Measurements from ENCODE around the gene CMTM8.

Gene CMTM8

DNA sequence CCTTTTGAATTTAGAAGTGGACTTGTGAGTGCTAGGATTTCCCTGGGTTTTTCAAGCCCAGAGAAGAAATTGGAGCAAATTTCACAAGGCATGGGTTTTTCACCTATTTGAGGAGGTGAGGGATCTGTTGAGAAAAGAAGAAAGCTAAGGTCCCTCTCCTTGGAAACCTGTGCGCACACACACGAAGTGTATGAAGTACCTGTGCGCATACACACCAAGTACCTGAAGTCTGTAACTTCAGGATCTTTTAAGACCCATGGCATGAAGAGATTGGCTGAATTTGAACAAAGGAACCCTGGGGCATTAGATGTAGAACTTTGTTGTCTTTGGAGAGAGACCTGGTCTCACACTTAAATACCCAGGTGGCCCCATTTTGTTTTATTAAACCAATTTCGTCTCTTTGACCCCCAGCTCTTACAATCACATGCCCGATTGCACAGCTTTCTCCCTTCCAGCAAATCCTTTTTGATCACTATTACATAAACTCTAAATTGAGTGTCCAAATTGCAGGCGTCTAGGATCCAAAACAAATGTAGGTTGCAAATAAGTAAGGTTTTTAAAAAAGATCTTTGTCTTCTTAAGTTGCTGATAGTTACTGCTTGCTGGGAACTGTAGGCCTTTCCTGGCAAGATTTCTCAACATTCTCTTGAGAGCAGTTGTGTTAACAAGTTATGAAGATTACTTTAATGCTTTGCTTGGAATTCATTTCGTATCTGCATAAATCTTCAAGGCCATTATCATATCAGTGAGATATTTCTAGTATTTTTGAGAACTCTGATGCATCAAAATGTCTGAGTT, 64.3 kb downstream of the CMTM8 start:
- TF ChIP-seq YY1 (IDR thresholded peaks at IDR 0.05; ENCODE audit: insufficient read depth, insufficient read length) (no peak), SUZ12 (IDR thresholded peaks at IDR 0.05; ENCODE audit: extremely low read depth, insufficient read depth, insufficient read length) (no peak), ZNF274 (IDR thresholded peaks at IDR 0.05; ENCODE audit: low read depth, low read length) (no peak)
- Histone ChIP-seq H3K27me3 (ENCODE audit: insufficient read depth, insufficient read length) (no peaks in the 10 kb centered on the region), H3K4me3 (ENCODE audit: insufficient read length, low read depth) (no peak overlapping the region), H3K36me3 (ENCODE audit: insufficient read depth, insufficient read length, low read length) (no peaks in the 10 kb centered on the region), H3K9ac (ENCODE audit: insufficient read length, low read depth) (no peak overlapping the region), H3K9me3 (ENCODE audit: insufficient read depth, low read length) (no peaks in the 10 kb centered on the region), H3K4me1 (ENCODE audit: insufficient read depth, insufficient read length) (no peaks in the 10 kb centered on the region)
- DNase-seq (ENCODE audit: low read depth, low spot score) = no peak

GRCh38 chr3:32303399-32303747, 64.9 kb downstream of the CMTM8 start:
- Histone ChIP-seq H3K9ac (ENCODE audit: insufficient read length, low read depth) (no peak overlapping the region), H3K36me3 (ENCODE audit: insufficient read depth, insufficient read length, low read length) (no peaks in the 10 kb centered on the region), H3K27me3 (ENCODE audit: insufficient read depth, insufficient read length) (no peaks in the 10 kb centered on the region), H3K9me3 (ENCODE audit: insufficient read depth, low read length) (no peaks in the 10 kb centered on the region), H3K4me1 (ENCODE audit: insufficient read depth, insufficient read length) (no peaks in the 10 kb centered on the region), H3K4me3 (ENCODE audit: insufficient read length, low read depth) (no peak overlapping the region)
- TF ChIP-seq SUZ12 (IDR thresholded peaks at IDR 0.05; ENCODE audit: extremely low read depth, insufficient read depth, insufficient read length) (no peak), YY1 (IDR thresholded peaks at IDR 0.05; ENCODE audit: insufficient read depth, insufficient read length) (no peak), ZNF274 (IDR thresholded peaks at IDR 0.05; ENCODE audit: low read depth, low read length) (no peak)
- DNase-seq (ENCODE audit: low read depth, low spot score) = no peak

- Histone ChIP-seq H3K36me3 (ENCODE audit: insufficient read depth, insufficient read length, low read length) (no peaks in the 10 kb centered on the region), H3K27me3 (ENCODE audit: insufficient read depth, insufficient read length) (no peaks in the 10 kb centered on the region), H3K4me3 (ENCODE audit: insufficient read length, low read depth) (no peak overlapping the region), H3K9me3 (ENCODE audit: insufficient read depth, low read length) (no peaks in the 10 kb centered on the region), H3K9ac (ENCODE audit: insufficient read length, low read depth) (no peak overlapping the region), H3K4me1 (ENCODE audit: insufficient read depth, insufficient read length) (no peaks in the 10 kb centered on the region)
- DNase-seq (ENCODE audit: low read depth, low spot score) = no peak
- TF ChIP-seq ZNF274 (IDR thresholded peaks at IDR 0.05; ENCODE audit: low read depth, low read length) = no peak
Observed at GRCh38 chr3:32303977-32304881, 65.7 kb downstream of the CMTM8 start.

DNA sequence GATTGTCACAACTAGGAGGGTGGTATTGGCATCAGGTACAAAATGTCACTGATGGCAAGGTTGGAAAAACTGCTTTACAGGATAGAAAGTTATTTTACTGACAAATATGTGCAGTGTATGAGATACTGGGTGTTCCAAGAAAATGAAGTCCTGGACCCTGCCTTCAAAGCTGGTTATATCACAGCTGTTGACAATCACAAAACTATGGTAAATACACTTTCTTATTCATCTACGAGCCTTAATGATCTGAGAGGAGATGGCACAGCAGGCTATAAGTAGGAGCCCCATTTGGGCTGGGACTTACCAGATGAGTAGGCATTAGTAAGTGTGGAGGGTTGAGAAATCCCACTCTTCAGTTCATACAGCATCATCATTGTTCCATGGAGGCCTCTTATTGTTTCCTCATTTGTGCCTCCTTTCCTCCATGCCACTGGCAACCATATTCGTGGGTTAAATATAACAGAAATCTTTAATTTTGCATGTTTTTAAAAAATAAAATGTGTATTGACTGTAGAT, 66.9 kb downstream of the CMTM8 start:
- Histone ChIP-seq H3K27me3 (ENCODE audit: insufficient read depth, insufficient read length) (no peaks in the 10 kb centered on the region), H3K9ac (ENCODE audit: insufficient read length, low read depth) (no peak overlapping the region), H3K4me1 (ENCODE audit: insufficient read depth, insufficient read length) (no peaks in the 10 kb centered on the region), H3K9me3 (ENCODE audit: insufficient read depth, low read length) (no peaks in the 10 kb centered on the region), H3K4me3 (ENCODE audit: insufficient read length, low read depth) (no peak overlapping the region), H3K36me3 (ENCODE audit: insufficient read depth, insufficient read length, low read length) (no peaks in the 10 kb centered on the region)
- no peak for TF ChIP-seq YY1 (IDR thresholded peaks at IDR 0.05; ENCODE audit: insufficient read depth, insufficient read length)
- TF ChIP-seq SUZ12 (IDR thresholded peaks at IDR 0.05; ENCODE audit: extremely low read depth, insufficient read depth, insufficient read length) = no peak
- no peak for TF ChIP-seq ZNF274 (IDR thresholded peaks at IDR 0.05; ENCODE audit: low read depth, low read length)
- no peak for DNase-seq (ENCODE audit: low read depth, low spot score)

DNA sequence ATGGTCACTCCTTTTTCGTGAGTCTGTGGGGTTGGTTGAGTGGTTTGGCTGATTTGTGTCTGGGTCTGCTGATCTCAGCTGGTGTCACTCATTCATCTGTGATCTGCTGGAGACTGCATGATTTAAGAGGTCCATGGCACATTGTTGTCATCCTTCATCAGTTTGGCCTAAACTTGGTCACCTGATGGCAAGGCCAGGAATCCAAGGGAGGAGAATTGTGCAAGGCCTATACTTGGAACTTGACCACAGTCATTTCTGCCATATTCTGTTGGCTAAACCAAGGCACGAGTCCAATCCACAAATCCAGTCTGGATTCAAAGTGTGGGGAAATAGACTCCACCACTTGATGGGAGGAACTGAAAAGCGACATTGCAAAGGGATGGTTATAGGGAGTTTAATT, 67.6 kb downstream of the CMTM8 start:
- H3K9ac ChIP-seq (ENCODE audit: insufficient read length, low read depth) = no peak overlapping the region
- H3K4me1 ChIP-seq (ENCODE audit: insufficient read depth, insufficient read length) = no peaks in the 10 kb centered on the region
- no peaks in the 10 kb centered on the region for H3K27me3 ChIP-seq (ENCODE audit: insufficient read depth, insufficient read length)
- H3K9me3 ChIP-seq (ENCODE audit: insufficient read depth, low read length) = no peaks in the 10 kb centered on the region
- no peak for DNase-seq (ENCODE audit: low read depth, low spot score)
- H3K4me3 ChIP-seq (ENCODE audit: insufficient read length, low read depth) = no peak overlapping the region
- no peak for TF ChIP-seq ZNF274 (IDR thresholded peaks at IDR 0.05; ENCODE audit: low read depth, low read length)
- no peaks in the 10 kb centered on the region for H3K36me3 ChIP-seq (ENCODE audit: insufficient read depth, insufficient read length, low read length)

- Histone ChIP-seq H3K27me3 (ENCODE audit: insufficient read depth, insufficient read length) (no peaks in the 10 kb centered on the region), H3K4me1 (ENCODE audit: insufficient read depth, insufficient read length) (no peaks in the 10 kb centered on the region), H3K9ac (ENCODE audit: insufficient read length, low read depth) (no peak overlapping the region), H3K36me3 (ENCODE audit: insufficient read depth, insufficient read length, low read length) (no peaks in the 10 kb centered on the region), H3K4me3 (ENCODE audit: insufficient read length, low read depth) (no peak overlapping the region), H3K9me3 (ENCODE audit: insufficient read depth, low read length) (no peaks in the 10 kb centered on the region)
- no peak for TF ChIP-seq YY1 (IDR thresholded peaks at IDR 0.05; ENCODE audit: insufficient read depth, insufficient read length)
- no peak for TF ChIP-seq SUZ12 (IDR thresholded peaks at IDR 0.05; ENCODE audit: extremely low read depth, insufficient read depth, insufficient read length)
- TF ChIP-seq ZNF274 (IDR thresholded peaks at IDR 0.05; ENCODE audit: low read depth, low read length) = no peak
- no peak for DNase-seq (ENCODE audit: low read depth, low spot score)
Observed at GRCh38 chr3:32307591-32307990, 69.1 kb downstream of the CMTM8 start.

DNA sequence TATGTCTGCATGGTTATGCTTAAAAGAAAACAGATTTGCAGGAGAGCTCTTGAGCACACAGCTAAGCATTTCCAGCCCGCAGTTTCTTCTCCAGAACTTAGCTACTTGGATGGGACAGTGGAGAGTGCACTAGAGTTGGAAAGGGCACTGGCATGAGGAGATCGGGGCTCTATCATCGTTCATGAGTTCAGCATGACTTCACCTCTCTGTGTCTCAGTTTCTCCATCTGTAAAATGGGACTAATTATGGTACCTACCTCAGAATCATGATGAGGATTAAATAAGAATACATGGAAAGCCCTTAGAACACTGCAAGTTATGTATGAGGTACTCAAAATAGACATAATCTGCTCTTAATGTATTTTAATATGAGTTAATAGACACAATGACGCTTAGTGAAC, 69.9 kb downstream of the CMTM8 start:
- DNase-seq (ENCODE audit: low read depth, low spot score) = no peak
- Histone ChIP-seq H3K4me3 (ENCODE audit: insufficient read length, low read depth) (no peak overlapping the region), H3K9ac (ENCODE audit: insufficient read length, low read depth) (no peak overlapping the region), H3K4me1 (ENCODE audit: insufficient read depth, insufficient read length) (peaks cover 4% of the 10 kb centered on the region), H3K9me3 (ENCODE audit: insufficient read depth, low read length) (no peaks in the 10 kb centered on the region), H3K27me3 (ENCODE audit: insufficient read depth, insufficient read length) (no peaks in the 10 kb centered on the region), H3K36me3 (ENCODE audit: insufficient read depth, insufficient read length, low read length) (no peaks in the 10 kb centered on the region)
- TF ChIP-seq SUZ12 (IDR thresholded peaks at IDR 0.05; ENCODE audit: extremely low read depth, insufficient read depth, insufficient read length) (no peak), YY1 (IDR thresholded peaks at IDR 0.05; ENCODE audit: insufficient read depth, insufficient read length) (no peak), ZNF274 (IDR thresholded peaks at IDR 0.05; ENCODE audit: low read depth, low read length) (no peak)
